Measurements from ENCODE around the gene SMC6.
A peak's percentile ranks its signal among the peaks of the same experiment; 100 is the strongest.

SMC6 gene

DNA sequence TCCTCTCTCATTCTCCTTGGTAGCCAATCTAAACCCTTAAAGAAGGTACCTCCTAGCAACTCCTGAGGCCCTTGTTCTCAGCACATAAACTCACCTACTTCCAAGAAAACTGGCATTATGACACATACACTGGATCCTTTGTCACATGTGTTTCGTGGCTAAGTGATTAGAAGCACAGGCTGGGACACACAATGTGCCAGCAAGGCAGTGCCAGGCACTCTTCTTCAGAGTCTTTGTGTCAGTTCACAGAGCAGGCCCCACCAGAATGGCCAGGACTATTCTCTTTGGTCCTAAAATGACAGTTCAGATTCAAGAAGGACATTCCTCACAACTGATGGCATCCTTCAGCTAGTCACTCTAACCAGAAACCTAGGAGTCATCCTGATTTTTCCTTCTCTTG lies 40.3 kb downstream of the SMC6 start:
- DNase-seq: no peak

DNA sequence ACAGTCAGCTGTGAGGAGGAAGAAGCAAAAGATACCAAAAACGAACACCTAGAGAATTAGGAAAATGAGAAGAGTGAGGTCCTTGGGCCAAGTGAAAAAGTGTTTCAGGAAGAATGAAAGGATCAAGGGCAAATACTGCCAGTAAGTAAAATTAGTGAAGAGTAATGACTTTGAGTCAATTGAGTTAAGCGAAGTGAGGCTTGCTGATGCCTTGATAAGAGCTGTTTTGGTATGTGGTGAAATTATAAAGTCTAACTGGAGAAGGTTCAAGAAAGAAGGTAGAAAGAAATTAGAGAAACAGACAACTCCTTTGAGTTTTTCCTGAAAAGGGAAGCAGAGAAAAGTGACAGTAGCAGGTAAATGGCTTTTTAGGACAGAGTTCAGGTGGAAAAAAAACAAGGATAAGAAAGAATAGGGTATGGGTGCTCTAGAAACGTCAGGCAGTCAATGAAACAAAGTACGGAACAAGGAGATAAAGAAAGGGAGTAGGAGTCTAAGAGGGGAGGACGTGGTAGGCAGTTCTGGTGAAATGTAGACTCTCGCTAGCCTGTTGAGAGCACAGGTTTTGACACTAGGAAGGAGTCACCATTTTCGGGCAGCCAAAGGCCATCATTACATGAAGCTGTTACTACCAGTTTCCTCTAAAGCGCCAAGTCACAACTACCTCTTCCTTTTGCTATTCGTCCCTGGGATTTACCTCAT lies 42.9 kb downstream of the SMC6 start:
- DNase-seq: no peak

- DNase-seq: no peak
Measured at GRCh38 chr2:17709897-17710296, 43.7 kb downstream of the SMC6 start.

DNA sequence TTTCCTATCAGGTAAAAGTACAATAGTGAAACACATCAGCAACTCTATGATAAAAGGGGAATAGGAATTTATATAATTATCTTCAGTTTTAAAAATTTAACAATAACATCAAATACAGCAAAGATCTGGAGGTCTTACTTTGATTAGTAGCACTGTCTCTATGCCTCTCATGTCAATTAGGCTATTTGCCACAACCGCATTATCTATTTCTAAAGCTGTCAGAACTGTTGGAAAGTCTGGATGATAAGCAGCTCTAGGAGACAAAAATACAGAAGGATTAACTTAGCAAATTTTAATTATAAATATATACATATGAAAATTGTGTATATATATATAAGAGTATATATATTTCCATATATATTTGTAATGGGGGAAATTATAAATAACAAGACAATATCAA lies 45.1 kb downstream of the SMC6 start:
- no peak for DNase-seq

GRCh38 chr2:17706845-17707244 lies 46.8 kb downstream of the SMC6 start:
- no peak for DNase-seq

- DNase-seq: no peak
Measured at GRCh38 chr2:17690776-17691175, 62.8 kb downstream of the SMC6 start.

DNA sequence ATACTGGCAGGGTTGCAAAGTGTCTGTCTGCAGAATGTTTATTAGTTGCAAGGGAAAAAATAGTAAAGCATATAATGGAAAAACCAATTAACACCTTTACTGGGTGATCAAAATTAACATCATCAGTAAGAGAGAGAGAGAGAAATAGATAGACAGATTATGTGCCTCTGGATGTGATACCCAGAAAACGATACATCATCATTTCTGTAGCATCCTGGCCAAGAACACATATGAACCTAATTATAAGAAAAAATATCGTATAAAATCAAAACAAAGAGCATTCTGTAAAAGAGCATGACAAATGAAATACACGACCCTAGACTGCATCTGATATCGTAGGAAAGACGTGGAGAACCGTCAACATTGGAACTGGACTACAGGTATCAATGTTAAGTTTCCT lies 64.6 kb downstream of the SMC6 start:
- DNase-seq: no peak

GRCh38 chr2:17688600-17688999 lies 65.0 kb downstream of the SMC6 start:
- no peak for DNase-seq

GRCh38 chr2:17683981-17684380 lies 69.6 kb downstream of the SMC6 start:
- DNase-seq: no peak

- no peak for DNase-seq
Measured at GRCh38 chr2:17682098-17682857, 71.3 kb downstream of the SMC6 start.

DNA sequence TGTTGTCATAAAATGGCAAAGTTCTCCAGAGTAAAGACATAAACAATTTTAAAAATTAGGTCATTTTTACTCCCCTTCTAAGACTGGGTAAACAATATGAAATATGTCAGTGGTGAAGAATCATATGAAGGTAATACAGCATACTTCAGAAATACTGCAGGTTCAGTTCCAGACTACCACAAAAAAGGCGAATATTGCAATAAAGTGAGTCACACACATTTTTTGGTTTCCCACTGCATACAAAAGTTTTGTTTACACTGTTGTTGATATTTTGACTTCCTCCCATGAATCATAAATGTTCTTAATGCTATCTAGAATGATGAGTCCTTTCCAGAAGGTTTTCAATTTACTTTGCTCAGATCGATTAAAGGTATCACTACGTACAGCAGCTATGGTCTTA lies 73.5 kb downstream of the SMC6 start:
- no peak for DNase-seq

- DNase-seq: no peak
Measured at GRCh38 chr2:17674817-17675216, 78.8 kb downstream of the SMC6 start.

GRCh38 chr2:17672583-17673317 lies 80.9 kb downstream of the SMC6 start:
- DNase-seq: no peak

DNA sequence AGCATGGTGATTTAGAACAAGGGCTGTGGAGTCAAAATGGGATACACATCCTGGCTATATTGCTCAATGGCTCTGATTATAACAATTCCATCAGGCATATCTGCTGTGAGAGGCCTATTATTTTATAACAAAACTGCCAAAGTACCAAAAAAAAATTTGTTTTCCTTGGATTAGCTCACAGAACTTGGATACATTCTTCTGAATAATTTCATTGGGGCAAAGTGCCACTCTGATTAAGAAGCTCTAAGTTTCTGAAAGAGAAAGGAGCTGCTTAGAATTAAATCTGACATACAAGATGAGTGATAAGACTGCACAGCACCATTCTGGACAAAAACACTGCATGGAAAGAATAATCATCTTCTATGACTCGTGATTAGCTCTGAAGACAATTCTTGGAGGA lies 85.7 kb downstream of the SMC6 start:
- DNase-seq: no peak

DNA sequence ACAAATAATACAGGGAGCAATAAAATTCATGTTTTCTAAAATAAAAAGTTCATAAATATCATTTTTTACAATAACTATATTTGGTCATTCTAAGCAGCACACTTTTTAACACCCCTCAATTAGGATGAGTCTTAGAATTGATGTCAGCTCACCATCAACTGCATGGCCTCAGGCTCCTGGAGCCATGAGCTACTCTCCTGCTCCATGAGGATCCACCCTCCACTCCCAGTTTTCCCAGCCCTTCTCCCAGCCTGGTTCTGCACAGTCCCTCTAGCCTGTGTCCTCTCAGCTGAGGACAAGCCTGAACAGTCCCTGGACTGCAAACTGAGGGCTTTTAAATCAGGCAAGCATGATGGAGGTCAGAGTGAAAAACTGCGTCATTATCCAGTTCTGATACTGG lies 89.1 kb downstream of the SMC6 start:
- no peak for DNase-seq

DNA sequence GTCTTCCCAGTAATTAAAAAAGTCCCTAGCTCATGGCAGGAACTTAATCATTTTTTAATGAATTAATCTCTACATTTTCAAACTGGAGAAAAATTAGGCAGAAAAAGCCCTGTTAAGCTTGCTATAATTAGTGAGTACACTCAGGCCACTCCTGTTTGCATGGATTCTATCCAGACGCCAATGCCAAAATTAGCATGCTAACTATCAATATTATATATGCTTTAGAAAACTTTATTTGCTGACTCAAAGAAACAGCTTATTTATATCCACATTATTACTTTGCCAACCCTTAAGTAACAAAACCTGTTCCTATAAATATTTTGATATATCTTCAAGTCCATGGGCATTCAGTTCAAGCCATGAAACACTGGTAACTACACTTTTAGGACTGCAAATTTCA lies 90.9 kb downstream of the SMC6 start:
- DNase-seq: no peak

GRCh38 chr2:17661460-17661859 lies 92.2 kb downstream of the SMC6 start:
- DNase-seq: no peak

GRCh38 chr2:17660219-17660618 lies 93.4 kb downstream of the SMC6 start:
- DNase-seq: no peak

DNA sequence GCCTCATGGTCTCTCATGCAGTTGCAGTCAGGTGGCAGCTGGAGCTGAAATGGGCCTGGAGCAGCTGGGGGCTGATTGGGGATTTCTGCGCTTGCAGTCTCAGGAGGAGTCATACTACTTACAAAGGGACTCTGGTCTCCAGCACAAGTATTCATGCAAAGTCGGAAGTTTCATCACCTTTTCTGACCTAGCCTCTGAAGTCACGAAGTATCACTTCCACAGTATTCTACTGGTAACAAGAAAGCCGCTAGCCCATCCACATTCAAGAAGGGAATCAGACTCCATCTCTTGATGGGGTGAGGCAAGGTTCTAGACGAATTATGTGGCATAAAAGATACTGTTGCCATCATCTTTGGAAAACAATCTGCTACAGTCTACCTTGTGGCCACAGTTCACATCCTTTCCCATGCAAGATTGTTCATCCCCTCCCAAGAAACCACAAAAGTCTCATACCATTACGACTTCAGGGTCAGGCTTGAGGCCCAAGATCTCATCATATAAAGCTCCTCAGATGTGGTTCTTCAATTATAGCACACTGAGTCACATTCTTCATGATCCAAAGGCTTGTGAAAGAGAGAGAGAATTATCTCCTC lies 95.3 kb downstream of the SMC6 start:
- DNase-seq: peak in 2 of 4 experiments; percentile 13 to 14

DNA sequence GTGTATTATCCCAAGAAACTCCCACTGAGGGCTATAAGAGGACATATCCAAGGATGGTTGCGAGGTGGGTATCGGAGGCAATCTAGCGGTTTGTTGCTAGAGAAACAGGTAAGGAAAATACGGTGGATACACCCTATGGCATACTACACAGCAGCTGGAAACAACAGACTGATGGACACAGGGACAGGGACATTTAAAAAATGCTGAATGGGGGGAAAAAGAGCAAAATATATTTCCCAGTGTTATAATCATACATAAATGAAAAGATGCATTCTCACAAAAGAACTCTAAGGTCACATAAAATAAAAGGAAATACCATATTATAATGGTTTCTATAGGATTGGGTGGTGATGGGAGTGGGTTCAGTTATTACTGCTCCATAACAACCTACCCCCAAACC lies 95.9 kb downstream of the SMC6 start:
- DNase-seq: no peak

DNA sequence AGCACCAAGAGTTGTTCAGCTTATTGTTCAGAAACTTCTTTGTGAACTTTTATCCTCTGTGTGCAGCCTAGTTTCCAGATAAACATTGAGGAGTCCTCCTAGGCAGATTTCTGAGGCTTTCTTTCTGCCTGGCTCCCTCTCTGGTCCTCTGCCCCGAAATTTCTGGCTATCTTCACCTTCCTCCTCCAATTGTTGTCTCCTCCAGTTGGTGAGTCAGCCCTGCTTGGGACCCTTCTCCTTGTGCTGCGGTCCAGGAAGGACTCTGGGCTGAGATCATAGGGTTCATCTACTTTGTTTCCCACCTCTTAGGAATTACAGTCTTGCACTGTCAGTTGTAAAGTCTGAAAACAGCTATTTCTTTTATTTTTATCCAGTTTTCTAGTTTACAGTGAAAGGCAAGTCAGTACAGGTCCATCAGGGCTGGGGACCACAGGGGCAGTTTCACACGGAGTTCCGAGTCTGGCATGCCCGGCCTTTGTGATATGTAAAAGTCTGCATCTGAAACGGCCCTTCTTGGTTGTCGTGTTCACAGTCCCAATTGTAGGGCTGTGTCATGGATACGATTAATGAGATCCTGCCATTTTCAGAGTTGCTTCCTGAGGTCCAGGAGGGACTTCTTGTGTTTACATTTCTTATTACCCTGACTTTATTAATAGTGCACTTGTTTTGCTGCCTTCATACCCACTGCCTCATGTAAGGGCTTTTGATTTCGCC lies 100.8 kb downstream of the SMC6 start:
- no peak for DNase-seq

- no peak for DNase-seq
Measured at GRCh38 chr2:17649026-17649425, 104.6 kb downstream of the SMC6 start.

- peak; percentile 74 to 91 (median 85) for DNase-seq
Measured at GRCh38 chr2:17648581-17648980, 105.0 kb downstream of the SMC6 start.
